ENCODE results near the gene DNAJB5.
"Not testable (repeated sequence)": the region's sequence is repeated elsewhere in the genome, so short reads cannot be mapped to it uniquely, and the experiment has no call there.

Gene DNAJB5

GRCh38 chr9:35001285-35001677 is 11.7 kb downstream of the DNAJB5 start:
- no peak for DNase-seq

- DNase-seq = no peak
Observed at GRCh38 chr9:35001803-35002502, 12.4 kb downstream of the DNAJB5 start.

GRCh38 chr9:35002623-35003022 is 13.1 kb downstream of the DNAJB5 start:
- no peak for DNase-seq

- DNase-seq = not testable (repeated sequence)
Observed at GRCh38 chr9:35004299-35004698, 14.8 kb downstream of the DNAJB5 start.

- DNase-seq = no peak
Observed at GRCh38 chr9:35010351-35010958, 20.9 kb downstream of the DNAJB5 start.

GRCh38 chr9:35014517-35014916 is 25.0 kb downstream of the DNAJB5 start:
- no peak for DNase-seq

- not testable (repeated sequence) for DNase-seq
Observed at GRCh38 chr9:35023443-35023842, 33.9 kb downstream of the DNAJB5 start.

GRCh38 chr9:35026671-35027070 is 37.1 kb downstream of the DNAJB5 start:
- DNase-seq = no peak

GRCh38 chr9:35027374-35027773 is 37.8 kb downstream of the DNAJB5 start:
- no peak for DNase-seq

- DNase-seq = no peak
Observed at GRCh38 chr9:35027860-35028259, 38.3 kb downstream of the DNAJB5 start.

GRCh38 chr9:35028341-35028740 is 38.8 kb downstream of the DNAJB5 start:
- no peak for DNase-seq

GRCh38 chr9:35029241-35029640 is 39.7 kb downstream of the DNAJB5 start:
- no peak for DNase-seq

GRCh38 chr9:35029852-35030251 is 40.3 kb downstream of the DNAJB5 start:
- no peak for DNase-seq

GRCh38 chr9:35033101-35033500 is 43.6 kb downstream of the DNAJB5 start:
- no peak for DNase-seq

- DNase-seq = no peak
Observed at GRCh38 chr9:35035851-35036701, 46.5 kb downstream of the DNAJB5 start.

GRCh38 chr9:35042081-35042604 is 52.6 kb downstream of the DNAJB5 start:
- no peak for DNase-seq

- DNase-seq = no peak
Observed at GRCh38 chr9:35042891-35043545, 53.5 kb downstream of the DNAJB5 start.

GRCh38 chr9:35044071-35044470 is 54.5 kb downstream of the DNAJB5 start:
- DNase-seq = no peak

Data from kidney glomerular epithelial cell (primary cell).